Stimulated activated CD4-positive, alpha-beta T cell treated with anti-CD3 and anti-CD28 coated beads, Interleukin-12 subunit alpha, Interleukin-12 subunit beta, amount 100 ng/mL, for 4 hours (primary cell): ENCODE measurements around the gene CCKAR.

Source experiments
- DNase-seq: peaks from one replicate; pipeline ENCODE4 v3.0.0-alpha.2; 2020

CCKAR gene

DNA sequence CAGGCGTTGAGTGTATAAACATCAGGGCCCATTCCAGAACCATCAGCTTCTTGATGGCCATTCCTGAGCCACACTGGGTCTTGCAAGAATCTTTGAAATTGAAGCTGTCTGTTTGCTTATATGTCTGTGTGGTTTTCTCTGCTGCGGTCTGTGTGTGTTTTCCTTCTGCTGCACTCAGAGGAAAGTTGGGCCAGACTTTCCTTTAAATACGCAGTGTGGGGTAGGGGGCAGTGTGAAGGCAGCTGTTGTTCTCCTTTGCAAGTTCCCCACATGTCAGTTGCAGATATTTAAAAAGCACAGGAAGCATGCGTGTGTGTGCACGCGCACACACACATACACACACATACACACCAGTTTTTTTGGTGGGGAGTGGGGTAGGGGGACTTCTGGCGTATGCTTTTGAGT, 32.1 kb downstream of the CCKAR start:
- DNase-seq, result no peak

DNA sequence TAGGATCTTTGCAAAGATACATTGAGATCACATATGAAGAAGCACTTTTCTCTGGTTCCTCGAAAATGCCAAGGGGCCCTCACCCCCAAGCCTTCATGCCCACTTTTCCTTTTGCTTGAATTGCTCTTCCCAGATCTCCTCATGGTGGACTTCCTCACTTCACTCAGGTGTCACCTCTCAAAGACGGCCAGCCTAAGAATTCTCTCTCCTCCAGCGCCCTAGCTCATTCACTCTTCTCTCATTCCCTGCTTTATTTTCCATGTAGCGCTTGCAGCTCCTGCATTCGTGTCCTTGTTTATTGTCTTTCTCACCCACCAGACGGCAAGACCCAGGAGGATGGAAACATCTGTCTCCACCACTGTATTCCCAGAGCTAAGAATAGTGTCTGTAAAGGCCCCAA, 32.9 kb downstream of the CCKAR start:
- DNase-seq, result no peak

DNA sequence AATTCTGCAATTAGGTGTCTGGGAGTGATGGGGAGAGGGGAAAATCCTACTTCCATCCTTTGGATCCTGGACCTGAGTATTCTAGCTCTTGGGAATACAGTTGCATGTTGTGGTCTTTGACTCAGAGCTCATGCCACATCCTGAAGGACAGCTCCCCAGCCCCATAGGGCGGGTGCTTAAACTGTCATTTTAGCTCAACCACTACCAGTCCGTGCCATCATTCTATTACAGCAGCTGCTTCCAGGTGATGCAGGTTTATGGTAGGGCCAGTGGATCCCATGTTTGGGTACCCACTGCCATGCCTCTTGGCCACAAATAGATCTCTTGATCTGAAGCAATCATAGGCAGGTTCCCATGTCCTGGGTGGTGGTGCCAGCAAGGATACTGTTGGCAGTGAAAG, 34.7 kb downstream of the CCKAR start:
- no peak for DNase-seq

DNA sequence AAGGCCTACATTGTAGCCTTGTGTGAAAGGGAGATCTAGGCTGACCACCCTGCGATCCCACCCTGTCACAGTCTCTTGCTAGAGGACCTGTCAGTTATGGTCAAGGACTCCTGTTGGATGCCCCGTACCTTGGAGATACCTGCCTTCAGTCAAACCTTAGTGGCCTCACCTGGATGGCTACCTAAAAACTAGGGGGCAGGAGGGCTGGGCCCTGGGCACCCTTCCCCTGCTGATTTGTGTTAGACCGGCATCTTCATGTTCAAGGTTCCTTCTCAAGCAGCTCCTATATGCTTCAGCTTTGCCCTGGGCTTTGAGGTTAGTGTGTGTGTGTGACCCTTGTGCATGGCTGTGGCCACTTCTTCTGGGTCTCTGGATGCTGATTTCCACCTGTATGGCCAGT, 35.3 kb downstream of the CCKAR start:
- no peak for DNase-seq

DNA sequence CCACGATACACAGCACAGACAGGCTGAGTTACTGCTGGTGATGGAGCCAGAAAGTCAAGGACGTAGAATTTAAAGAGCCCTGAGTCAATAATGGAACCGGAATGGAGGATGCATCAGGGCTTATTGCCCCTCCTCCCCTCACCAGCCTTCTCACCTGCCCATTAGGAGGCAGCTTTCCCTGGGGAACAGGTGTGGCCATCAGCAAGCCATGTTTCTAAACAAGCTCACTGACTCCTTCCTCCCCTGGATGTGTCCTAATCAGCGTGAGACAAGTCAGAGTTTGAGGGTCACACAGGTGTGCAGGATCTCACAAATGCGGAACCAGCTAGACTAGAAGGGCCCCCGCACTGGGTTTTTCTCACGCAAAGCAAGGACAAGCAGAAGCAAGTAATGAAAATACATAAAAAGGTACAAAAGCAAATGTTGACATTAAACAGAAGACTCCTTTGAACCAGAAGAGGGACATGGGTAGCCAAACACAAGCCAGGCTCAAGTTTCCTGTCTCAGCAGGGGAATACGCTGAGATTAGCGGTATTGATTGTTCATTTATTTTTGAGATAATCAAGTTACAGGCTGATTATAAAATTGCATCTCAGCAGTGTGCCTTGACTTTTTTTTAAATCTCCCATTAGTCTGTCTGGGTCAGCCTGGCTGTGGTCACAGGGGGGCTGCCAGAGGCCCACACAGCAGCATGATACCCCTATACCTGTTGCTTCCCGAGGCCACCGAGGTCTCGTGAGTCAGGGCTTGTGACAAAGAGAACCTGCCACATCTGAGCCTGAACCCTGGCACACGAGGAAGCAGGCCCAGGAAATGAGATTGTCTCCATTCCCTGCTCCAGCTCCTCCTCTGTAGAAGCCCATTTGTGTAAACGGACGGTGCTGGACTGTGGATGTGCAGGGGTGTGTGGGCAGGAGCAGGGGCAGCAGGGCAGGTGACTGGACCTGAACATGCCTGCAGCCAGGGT, 37.4 kb downstream of the CCKAR start:
- no peak for DNase-seq

DNA sequence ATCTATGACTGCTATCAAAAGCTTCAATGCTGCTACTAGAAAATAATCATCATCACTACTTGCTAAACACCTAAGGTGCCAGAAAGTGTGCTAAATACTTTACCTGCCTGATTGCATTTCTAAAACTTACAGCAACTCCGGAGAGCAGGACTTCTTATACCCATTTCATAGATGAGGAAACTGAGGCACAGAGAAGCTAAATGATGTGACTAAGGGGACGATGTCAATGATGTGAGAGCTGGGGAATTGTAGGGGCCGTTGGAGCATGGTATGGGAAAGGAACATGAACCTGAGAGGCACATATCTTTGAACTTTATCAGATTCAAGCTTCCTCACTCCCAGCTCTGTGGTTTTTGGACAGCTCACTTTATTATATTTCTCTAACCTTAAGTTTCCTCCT, 38.7 kb downstream of the CCKAR start:
- no peak for DNase-seq

DNA sequence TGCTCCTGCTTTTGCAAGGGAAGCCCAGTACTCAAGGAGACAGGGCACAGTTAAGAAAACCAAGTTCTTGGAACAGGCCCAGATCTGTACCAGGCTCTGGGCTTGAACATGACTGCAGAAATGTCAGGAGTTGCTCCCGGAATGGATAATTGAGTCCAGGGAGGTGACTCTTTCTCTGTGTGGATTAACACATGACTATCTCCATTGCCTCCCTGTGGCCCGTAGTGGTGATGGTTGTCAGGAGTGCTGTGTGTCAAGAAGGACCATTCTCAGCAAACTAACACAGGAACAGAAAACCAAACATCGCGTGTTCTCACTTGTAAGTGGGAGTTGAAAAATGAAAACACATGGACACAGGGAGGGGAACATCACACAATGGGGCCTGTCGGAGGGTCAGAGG, 39.9 kb downstream of the CCKAR start:
- DNase-seq, result no peak

DNA sequence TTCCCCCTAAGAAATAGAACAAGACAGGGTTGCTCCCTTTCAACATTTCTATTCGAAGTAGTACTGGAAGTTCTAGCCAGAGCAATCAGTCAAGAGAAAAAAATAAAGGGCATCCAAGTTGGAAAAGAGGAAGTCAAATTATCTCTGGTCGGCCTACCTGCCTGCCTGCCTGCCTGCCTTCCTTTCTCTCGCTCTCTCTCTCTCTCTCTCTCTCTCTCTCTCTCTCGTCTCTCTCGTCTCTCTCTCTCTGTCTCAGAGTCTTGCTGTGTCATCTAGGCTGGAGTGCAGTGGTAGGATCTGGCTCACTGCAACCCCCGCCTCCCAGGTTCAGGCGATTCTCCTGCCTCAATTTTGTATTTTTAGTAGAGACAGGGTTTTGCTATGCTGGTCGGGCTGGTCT, 42.9 kb downstream of the CCKAR start:
- no peak for DNase-seq

DNA sequence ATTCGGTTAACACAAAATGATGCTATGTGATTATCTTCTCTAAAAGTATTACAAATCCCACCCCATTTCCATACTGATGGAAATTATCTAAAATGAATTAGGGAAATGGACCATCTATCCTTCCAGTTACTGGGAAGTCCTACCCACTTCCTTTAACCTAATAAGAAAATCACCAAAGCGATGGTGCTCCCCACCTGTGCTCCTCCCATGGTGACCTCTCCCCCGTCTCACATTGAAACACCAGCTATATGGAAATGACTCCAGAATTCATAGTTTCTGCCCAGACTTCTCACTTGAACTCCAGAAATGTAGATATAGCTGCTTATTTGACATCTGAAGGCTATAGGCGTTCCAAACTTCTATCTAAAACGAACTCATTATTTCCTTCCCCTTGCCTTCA, 48.5 kb downstream of the CCKAR start:
- DNase-seq, result no peak

DNA sequence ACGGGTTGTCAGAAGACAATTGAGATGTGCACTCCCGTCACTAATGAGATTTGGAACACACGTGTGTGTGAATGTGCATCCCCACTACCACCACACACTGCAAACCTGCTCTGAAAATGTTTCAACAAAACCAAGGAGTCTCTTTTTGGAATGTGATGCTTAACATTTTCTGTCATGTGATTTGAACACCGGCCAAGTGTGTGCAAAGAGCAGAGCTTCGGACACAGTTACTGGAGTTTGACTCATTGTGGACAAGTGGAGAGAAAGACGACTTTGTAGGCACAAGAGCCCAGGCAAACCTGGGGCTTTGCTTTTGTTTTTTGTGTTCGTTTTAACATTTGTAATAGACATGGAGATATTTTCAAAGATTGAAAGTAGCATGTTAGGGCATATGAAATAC, 49.2 kb downstream of the CCKAR start:
- DNase-seq, result no peak

DNA sequence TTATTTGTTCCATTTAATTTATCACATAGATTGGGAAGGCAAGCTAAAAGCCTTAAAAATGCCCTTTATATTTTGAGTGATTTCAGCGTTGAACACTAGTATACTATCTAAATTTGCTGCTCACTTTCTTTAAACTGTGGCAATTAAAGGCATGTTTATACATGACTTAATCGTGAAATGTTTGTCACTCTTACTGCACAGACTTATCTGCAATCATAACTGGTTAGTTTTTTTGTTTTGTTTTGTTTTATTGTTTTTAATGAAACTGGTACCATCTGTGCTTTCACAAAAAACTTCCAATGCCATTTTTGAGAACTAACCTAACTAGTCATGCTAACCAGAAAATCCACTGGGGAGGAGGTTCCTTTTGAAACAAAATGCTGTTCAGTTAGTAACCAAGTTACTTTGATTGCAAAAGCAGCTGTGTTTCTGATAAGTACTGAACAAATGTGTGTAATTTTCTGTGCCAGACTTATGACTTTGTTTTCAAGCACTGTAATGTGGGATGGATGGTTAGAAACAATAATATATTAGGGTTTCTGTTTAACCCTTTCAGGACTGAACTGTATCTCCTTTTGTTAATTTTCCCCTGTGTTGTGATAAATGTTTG, 56.1 kb downstream of the CCKAR start:
- no peak for DNase-seq

DNA sequence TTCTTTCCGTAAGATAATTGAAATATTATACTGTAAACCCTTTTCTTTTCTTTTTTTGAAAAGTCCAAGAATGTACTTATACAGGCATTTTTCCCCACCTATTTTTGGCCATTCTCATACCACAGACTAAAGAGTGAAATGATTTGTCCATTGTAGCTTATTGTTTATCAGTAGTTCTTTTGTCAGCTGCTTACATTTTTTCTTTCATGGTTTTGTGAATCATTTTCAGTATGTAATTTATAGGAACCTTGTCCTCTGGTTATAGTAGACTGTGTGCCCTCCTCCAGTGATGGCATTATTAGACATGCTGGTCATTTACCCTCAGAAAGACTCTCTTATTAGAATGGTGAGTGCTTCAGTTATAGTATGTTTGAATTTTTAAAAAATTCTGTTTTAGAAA, 56.7 kb downstream of the CCKAR start:
- DNase-seq, result no peak

DNA sequence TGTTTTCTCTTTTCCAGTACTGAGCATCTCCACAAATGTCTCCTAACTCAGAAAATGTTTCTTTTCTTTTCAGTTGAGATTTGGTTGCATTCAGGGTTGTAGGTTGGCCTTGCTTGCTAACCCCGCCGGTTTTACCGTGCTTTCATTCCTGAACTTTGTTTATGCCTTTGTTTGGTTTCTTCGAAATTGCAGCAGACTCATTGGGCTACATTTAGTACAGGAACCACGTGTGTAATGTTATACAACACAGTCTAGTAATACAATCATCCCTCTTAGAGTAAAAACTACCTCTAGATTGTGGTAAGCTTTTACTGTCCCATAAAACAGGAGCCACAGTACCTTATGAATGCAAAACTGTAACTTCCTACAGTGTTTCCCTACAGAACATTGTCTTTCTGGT, 57.9 kb downstream of the CCKAR start:
- no peak for DNase-seq

DNA sequence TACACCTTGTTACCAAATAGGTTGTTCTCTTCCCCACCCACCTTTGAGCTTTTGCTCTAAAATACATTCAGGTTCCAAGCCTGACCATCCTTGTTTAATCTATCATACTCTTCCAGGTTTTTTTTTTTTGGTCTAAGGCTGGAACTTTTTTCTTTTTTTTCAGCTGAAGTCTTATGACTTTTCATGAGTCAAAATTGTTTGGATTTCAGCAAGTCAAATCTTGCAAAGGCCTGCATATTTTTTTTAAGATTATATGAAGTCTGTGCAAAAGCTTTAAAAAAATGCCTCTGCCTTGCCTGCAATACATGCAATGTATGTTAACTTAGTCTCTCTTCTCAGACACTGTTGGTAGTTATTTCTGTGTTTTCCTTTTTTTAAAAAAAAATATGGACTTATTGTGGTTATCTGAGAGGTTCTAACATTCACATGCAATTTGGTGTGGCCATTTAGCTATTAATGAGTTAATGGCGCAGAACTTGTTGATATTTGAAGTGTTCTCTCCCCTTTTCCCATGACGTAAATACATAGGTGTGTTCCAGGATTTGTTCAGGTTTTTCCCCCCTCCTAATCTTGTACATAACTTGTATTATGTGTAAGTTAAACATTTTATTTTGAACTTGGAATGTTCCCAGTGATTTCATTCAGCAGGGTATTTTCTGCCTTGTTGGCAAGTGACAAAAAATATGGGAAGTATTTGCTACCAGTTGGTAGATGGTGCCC, 58.7 kb downstream of the CCKAR start:
- no peak for DNase-seq
